Thyroid gland (tissue), 4 donors: ENCODE results near the gene RAB11FIP3.

ENCODE experiments used
- CTCF ChIP-seq, 6 experiments: fragments of 200-600 bp in 3 of 6; fragments of 450-650 bp in 3 of 6; sonication (generic) in 3 of 6; IDR thresholded peaks; one replicate each; pipeline ENCODE4 v1.5.1; 2016 to 2019; ENCODE audit warnings: antibody characterized with exemption in 6 of 6, mild to moderate bottlenecking in 2 of 6, inconsistent platforms in 1 of 6, moderate library complexity in 1 of 6
- POLR2A ChIP-seq, 2 donors: fragments of 450-650 bp; IDR thresholded peaks; one replicate each; pipeline ENCODE4 v1.6.1; 2017; ENCODE audit warnings: antibody characterized with exemption in 2 of 2, mild to moderate bottlenecking in 2 of 2, moderate library complexity in 1 of 2

- TF ChIP-seq CTCF (IDR thresholded peaks at IDR 0.05): peak; percentile 13 to 56 (median 44)
- no peak for TF ChIP-seq POLR2A (IDR thresholded peaks at IDR 0.05)
These were observed 27.6 kb upstream of the RAB11FIP3 start for GRCh38 chr16:397736-398332.
